Measurements from ENCODE around the gene DLGAP4.
"Not testable (repeated sequence)": the region's sequence is repeated elsewhere in the genome, so short reads cannot be mapped to it uniquely, and the experiment has no call there.

DLGAP4 gene

DNA sequence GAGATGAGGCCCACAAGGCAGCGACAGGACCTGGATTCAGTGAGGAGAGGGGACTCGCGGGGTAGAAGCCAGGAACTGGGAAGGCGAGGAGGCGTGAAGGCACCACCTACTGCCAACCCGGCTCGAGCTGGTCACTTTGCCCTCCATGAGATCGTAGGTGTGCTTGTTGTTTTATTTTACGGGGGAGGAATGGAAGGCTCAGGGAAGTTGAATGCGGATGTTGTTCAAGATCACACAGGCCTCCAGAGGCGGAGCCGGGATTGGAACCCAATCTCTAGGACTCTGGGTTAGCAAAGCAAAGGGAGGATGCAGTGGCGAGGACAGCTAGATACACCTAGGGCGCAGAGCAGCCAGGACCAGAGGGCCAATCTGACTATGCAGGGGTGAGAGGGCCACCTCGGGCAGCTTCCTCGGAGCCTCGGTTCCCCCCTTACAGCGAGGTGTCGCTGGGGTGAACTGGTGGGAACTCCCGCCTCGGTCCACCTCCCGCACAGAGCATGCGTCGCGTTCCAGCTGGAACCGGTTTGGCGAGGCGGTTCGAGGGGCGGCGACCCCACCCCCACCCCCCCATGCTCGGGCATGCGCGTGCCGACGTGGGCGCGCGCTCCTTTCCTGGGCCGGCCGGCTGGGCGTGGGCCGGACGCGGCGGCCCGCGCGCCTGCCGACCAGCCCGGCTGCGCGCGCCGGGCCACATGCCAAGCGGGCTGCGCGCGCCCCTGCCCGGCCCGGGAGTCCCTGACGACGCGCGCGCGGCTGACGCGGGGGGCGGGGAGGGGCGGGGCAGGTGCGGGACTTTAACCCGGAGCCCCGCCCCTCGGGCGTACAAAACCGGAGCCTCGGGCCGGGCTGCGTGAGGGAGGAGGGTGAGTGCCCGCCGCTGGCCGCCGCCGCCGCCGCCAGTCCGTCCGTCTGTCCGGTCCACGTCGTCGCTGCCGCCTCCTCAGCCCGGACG is 154.8 kb downstream of the DLGAP4 start:
- peak; percentile 95 for DNase-seq

DNA sequence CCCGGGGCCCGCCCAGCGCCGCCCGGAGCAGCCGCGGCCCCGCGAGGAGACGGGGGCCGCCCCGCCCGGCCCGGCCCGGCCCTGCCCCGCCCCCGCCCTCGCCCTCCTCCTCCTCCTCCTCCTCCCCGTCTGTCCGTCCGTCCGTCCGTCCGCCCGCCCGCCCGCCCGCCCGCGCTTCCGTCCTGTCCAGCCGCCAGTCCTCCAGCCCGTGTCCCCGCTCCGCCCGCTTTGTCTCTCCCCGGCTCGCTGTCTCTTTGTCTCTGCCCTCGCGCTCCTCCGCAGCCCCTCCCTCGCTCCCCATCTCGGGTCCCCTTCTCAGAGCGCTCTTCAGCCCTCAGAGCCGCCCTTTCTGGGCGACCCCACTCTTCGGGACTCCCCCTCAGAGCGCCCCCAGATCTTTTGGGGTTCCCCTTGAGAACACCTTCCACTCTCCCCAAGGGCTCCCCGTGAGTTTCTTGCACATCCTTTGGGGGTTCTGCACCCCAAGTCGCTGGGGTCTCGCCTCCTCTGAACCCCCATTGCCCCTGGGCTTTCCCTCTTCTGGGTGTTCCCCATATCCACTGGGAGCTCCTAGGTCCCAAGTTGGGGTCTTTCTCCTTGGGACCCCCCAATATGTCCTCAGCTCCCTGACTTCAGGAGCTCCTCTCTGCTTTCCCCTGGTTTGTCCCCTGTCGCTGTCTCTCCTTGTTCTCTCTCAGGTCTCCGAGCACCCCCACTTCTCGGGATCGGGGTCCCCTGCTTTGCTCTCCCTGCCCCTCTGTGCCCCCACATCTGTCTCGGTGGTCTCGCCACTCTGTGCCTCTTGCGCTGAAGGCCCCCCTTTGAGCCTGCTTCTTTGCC is 155.7 kb downstream of the DLGAP4 start:
- peak; percentile 83 for DNase-seq

DNA sequence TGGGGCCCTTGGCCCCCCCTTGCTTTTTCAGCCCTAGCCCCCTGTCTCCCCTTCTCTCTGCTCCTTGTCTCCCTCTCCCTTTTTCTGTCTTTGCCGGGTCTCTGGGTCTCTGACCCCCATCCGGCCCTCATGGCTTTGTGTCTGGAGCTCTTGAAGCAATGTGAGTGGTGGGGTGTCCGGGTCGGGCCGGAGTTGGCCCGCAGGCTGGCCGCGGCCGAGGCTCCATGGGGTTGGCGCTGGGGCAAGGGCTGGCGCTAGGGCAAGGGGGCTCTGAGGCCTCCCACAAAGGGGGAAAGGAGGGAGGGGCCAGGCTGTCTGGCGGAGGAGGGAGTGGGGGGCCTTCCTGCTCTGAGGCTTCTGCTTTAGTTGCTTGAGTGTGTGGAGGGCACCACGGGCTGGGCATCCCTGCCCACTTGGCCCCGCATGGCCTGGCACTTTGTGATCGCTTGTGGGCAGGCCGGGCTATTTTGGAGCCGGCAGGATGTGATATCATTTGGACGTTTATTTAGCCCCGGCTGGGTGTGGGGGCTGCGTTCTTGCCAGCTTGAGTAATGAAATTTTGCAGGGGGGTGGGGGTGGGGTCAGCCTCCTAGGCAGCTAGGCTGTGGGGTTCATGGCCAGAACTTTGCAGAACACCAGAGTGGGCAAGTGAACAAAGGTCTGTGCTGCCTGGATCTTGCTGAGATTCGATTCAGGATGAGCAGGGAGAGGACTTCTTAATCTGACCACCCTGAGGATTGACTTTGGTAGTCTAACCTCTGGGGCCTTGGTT is 156.5 kb downstream of the DLGAP4 start:
- DNase-seq, result peak; percentile 72

DNA sequence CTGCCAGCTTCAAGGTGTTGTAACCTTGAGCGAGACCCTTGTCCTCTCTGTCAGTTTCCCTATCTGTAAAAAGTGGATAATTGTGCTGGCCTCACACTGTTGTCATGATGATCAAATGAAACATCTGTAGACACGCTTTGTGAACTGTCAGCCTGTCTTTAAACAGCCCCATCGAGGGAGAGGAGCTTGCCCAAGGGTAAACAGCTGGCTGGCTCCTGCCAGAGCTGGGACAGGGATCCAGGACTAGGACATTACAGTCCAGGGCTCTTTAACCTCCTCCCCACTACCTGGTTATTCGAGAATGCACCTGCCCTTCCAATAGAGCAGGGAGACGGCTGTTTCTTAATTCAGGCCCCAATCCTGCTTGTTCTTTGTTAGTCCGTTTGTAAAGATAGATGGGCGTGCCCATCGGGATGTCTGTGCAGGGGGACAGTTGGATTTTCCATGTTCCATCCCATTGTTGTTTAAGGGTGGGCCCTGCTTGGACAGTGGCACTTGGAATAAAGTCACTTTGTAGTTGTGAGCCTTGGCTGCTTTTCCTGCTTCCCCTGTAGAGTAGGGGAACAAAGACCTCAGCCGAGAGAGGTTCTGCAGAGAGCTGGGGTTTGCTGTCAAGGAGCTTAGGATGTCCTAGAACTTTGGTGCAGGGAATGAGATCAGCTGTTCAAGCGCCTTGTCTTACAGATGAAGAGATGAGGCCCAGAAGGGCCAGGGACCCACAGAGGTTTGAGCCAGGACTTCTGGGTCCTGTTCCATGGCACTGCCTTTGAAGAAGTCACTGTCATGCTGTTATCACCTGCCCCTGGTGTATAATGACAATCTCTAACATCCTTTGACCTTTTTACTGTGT is 157.3 kb downstream of the DLGAP4 start:
- no peak for DNase-seq

DNA sequence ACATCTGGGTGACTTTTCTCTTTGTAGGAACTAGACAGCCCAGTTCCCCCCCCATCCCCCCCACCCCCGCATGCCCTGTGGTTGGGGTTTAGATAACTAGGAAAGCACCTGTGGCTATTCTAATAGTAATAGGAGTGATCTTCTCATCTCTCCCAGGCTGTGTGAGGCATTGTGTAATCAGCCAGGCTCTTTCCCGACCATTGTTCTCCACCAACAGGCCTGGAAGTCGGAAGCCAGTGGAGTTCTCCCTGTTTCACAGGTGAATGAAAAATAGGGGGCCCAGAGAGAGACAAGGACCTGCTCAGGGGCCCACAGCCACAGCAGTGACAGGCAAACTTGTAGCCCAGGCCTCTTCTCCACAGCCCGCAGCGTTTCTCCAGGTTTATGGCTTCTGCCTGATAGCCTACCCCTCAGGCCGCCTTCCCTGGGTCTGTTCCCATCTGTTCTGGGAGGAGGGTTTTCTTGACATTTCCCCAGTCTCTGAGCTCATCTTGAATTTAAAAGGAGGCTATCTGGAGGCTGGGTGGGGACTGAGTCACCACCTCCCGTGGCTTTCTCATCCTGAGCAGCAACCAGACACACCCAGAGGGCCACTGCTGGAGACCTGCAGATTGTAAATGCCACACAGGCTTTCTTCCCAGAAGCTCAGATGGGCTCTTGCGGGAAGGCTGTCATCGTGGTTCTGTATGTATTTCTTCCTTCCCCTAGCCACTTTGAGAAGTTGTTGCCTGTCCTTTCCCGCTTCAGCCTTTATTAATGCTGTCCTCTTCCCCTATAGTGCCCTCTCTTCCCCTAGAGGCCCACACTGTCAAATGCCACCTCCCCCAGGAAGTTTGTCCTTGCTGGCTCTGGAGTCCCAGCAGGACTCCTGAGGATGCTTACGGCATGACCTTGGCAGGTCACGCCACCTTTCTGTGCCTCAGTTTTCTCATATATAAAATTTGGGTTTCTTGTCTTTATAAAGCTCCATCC is 159.3 kb downstream of the DLGAP4 start:
- no peak for DNase-seq

DNA sequence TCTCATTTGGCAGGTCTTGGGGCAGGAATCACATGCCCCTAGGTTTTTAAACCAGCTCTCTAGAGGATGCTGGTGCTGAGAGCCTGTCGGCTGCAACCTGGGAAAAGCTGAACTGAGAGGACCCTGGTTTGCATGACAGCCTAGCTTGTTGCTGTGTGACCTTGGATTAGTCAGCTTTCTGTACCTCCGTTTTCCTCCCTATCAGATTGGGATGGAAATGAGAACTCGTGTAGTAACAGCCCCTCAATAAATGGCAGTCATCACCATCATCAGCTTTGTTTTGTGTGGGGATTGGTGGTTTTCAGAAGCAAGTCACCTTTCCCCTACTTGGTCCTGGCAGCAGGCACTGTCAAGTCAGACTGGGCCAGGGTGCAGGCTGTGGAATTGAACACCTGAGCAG is 159.9 kb downstream of the DLGAP4 start:
- DNase-seq, result no peak

DNA sequence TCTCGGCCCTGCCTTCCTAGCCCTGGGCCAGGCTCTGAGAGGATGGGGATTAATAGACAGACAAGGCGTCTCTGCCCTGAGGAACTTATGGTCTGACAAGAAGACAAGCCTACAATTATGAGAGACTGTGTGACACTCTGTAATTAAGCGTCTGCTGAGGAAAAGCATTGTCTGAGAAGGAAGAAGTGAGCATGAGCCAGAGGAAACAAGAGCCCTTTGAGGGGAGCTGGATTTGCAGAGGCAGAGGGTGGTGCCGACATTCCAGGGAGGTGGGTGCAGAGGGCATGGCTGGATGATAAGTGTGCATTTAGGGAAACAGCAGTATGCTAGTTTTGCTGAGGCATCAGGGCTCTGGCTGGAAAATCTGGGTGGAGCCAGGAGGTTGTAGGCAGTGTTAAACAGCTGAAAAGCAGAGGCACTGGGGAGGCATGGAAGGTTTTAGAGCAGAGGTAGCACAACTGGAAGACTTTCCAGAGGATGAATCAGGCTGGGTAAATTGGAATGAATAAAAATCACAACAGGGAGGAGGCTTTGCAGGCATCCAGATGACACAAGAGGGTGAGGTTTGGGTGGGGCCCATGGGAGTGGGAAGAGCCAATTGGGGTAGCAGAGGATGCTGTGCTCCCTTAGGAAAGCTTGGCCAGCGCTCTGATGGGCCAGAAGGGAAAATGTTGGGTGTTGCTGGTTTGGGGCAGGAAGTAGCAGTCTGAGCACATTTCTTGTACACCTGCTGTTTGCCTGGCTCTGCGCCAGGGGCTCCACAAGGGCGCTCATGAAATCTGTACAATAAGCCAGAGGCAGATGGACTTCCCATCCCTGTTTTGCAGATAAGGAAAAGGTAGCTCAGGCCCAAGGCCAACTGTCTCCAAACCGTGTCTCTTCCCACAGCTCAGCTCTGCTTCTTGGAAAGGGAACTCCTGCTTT is 161.2 kb downstream of the DLGAP4 start:
- DNase-seq, result peak; percentile 62

DNA sequence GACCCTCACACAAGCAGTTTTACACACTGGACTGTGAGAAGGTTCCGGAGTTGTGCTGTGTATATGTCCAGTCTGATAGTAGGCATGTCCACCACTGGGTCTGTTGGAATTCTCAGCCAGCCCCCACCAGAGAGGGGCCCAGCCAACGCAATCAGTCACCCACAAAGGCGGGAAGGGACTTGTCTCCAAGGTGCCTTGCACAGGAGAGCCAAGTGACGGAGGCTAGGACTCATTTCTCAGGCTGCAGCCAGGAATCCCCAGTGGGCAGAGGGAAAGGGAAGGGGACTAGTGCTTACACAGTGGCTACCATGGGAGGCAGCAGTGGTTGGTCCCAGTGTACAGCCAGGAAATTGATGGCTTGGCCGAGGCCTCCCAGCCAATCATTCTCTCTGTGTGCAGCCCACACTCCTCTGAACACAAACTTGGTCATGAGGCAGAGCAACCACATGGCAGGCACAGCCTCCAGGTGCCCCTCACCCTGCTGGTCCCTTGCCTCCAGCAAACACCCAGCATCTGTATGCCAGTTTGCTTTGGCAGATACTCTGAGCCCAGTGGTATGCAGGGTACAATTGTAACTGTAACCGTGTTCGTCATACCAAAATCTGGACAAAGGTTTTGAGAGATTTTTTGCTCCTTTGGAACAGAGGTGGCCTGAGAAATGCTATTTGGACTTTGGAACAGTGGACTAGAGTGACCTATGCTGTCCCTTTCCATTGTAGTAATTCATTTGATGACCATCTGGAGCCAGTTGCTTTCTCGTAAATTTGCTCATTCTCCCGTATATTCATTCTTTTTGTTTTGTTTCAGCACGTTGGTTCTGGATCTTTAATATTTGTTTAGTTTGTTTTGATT is 162.2 kb downstream of the DLGAP4 start:
- no peak for DNase-seq

DNA sequence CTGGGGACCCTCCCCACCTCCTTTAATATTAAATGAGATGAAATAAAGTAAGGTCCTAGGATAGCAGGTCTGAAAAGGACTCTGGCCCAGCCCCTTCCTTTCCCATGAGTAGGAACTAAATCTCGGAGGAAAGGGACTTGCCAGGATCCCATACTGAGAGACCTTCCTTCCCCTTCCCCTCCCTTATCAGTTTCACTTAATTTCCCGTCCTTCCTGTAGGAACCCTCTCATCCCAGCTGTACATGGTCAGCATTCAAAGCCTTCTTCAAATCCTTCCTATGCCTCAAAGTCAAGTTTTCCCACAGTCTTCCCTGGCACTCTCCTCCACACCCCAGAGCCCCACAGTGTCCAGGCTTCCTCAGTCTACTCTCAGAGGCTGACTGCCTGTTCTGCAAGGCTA is 163.8 kb downstream of the DLGAP4 start:
- no peak for DNase-seq

DNA sequence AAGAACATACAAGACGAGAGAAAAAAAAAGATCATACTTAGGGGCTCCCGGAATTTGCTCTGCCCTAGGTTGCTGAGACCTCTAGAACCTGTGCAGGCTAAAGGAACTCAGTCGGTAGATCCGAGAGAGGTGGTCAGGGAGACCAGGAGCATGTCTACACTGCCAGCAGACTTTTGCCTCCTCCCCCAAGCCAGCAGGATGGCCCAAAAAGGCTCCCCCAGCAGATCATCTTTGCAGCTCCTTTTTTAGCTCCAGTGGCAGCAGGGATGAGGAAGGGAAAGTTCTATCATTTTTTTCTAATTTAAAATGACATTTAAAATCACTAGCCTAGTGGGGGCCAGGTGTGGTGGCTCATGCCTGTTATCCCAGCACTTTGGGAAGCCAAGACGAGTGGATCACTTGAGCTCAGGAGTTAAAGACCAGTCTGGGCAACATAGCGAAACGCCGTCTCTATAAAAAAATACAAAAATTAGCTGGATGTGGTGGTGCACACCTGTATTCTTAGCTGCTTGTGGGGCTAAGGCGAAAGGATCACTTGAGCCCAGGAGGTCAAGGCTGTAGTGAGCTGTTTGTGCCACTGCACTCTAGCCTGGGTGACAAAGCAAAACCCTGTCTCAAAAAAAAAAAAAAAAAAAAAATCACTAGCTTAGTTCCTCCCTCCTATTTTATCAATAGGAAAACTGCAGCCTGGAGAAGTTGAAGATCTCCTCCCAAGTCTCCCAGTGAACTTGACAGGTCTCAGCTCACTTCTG is 165.9 kb downstream of the DLGAP4 start:
- no peak for DNase-seq

DNA sequence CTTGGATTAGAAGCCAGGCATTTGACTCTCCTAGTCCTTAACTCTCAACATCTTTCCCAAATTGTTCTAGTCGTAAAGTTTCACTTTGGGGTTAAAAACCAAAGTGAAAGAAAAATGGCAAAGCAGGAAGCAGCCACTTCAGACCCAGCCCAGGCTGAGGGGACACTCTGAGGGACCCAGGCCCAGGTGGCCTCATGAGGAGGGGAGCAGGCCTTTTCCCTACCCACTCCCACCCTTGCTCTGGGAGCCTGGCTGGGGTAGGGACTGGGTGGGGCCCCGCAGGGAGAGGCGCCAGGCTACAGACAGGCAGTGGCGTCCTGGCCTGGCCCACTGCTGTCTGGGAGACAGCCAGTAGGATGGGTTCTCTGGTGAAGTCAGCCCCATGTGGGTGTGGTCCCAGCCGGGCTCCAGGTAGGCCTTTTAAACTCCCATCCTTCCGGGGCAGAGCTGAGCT is 166.5 kb downstream of the DLGAP4 start:
- DNase-seq, result no peak

DNA sequence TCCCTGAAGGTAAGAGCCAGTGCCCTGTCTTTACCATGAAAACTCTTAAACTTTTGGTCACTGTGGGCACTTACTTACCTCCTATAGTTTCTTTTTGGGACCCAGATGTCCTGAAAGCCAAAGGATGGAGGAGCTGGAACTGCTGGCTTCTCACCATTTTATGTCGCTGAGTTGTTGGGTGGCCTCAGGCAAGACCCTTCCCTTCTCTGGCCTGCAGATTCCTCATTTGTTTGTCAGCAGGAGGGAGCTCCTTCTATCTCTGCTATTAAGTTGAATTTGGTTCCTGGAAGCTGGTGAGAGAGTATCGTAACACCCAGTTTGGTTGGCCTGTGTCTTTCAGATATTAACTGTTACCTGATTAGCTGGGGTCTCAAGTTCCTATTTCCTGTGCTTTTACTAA is 167.0 kb downstream of the DLGAP4 start:
- DNase-seq, result no peak

DNA sequence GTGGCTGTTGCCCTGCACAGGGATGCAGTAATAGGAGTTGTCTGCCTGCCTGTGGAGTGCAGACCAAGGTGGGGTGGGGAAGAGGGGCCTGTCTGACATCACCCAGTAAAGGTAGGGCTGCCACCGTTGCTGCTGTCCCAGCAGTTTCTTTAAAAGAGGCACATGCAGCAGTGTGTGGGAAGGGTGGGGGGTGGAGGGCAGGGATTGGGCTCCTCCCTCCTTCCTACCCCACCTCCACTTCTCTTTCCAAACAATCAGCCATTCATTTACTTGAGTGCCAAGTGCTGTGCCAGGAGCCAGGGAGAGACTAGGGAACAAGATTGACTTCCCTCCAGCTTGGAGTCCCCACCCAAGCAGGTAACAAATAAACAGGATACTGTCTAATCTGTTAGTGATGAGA is 168.4 kb downstream of the DLGAP4 start:
- no peak for DNase-seq

DNA sequence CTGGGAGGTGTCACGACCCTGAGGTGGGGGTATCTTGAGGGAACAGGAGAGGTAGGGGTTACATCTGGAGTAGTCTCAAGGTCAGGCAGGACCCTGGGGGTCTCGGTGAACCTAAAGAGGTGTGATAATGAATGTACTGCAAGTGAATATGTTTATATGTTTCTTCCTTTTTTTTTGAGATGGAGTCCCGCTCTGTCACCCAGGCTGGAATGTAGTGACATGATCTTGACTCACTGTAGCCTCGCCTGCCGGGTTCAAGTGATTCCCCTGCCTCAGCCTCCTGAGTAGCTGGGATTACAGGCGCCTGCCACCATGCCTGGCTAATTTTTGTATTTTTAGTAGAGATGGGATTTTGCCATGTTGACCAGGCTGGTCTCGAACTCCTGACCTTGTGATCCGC is 168.9 kb downstream of the DLGAP4 start:
- not testable (repeated sequence) for DNase-seq

DNA sequence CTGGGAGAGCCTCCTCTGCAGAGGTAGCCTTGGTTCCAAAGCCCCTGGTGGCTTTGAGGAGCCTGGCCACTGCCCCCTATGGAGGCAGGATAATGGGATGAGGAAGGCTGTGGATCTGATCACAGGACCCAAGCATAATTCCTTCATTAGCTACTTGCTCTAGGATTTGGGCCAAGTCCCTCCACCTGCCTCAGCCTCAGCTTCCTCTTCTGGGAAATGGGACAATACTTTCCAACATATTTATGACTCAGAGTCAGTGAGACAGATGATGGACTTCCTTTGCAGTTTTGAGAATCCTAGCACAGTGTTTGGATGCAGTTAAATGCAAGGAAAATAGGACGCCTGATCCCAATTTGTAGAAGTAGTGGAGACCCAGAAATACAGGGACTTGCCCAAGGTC is 171.3 kb downstream of the DLGAP4 start:
- DNase-seq, result no peak

DNA sequence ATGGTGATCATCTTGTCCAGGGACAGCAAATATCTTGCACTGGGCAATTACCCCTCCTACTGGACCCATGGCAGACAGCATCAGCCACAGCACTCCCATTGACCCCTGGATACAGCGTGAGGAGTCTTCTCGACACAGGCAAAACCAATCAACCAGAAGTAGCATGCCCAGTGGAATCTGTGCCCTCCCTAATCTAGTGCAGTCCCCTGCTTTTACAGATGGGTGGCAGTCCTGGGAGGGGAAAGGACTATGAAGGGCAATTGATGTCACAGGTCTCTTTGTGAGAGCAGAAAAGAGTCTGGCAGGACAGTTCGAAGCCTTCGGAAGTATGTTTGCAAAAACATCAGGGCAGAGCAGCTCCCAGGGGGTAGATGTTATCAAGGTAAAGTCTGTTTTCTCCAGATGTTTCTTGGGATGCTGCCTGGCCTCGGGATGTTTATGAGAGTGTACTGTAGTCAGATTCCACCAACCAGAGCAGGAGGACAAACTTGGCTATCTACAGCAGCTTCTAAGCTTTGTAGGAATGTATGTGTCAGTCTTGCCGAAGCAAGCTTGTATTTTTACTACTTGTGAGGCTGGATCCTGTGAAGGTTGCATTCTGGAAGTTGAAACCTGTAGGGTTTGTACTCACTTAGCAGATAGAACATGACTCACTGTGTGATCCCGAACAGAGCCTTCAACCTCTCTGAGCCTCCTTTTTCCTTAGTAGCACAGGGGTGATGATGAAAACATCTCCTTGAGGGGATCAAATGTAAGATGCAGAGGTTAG is 172.2 kb downstream of the DLGAP4 start:
- DNase-seq, result no peak

DNA sequence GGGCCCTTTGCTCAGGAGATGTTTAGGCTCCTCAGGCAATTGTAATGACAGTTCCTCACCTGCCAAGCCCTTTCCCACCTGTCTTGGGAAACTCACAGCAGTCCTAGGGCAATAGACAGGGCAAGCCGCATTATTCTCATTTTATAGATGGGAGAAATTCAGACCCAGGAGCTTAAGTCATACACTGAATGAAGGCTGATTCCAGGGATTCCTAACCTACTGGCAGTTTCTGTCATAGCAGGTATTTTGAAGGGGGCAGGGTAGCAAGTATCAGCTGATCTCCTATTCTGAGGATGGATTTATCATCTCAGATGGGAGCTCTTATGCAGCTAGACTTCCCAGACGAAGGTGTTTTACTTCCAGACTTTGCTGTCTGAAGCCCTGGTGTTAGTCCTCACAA is 173.8 kb downstream of the DLGAP4 start:
- DNase-seq, result peak; percentile 6
